GM20000 (cell line): Measurements from ENCODE around the gene LSM14B.

Experiments
- DNase-seq: peaks from one replicate; pipeline ENCODE4 v3.0.0; 2012; ENCODE audit warnings: low spot score
- CTCF ChIP-seq: IDR thresholded peaks from 2 replicates; pipeline ENCODE4 v1.5.1; 2012; ENCODE audit warnings: mild to moderate bottlenecking, control low read depth; ENCODE audit errors: extremely low read depth, missing control alignments

LSM14B gene

GRCh38 chr20:62129731-62130531 lies 7.7 kb downstream of the LSM14B start:
- DNase-seq = no peak
- no peak for TF ChIP-seq CTCF

- TF ChIP-seq CTCF = no peak
- no peak for DNase-seq
Measured at GRCh38 chr20:62131560-62132320, 9.5 kb downstream of the LSM14B start.

- no peak for DNase-seq
- no peak for TF ChIP-seq CTCF
Measured at GRCh38 chr20:62132421-62132820, 10.1 kb downstream of the LSM14B start.

GRCh38 chr20:62133051-62133845 lies 11.0 kb downstream of the LSM14B start:
- no peak for TF ChIP-seq CTCF
- no peak for DNase-seq

- no peak for DNase-seq
Measured at GRCh38 chr20:62133864-62134263, 11.6 kb downstream of the LSM14B start.

GRCh38 chr20:62134735-62135231 lies 12.5 kb downstream of the LSM14B start:
- no peak for TF ChIP-seq CTCF

More at GRCh38 chr20:62133864-62134263, 11.6 kb downstream of the LSM14B start:
- no peak for TF ChIP-seq CTCF

More at GRCh38 chr20:62134735-62135231, 12.5 kb downstream of the LSM14B start:
- no peak for DNase-seq
